ENCODE data around the gene RAI1. TPM values are rescaled to one million over a fixed set of nuclear protein-coding genes. Genes with fewer than 3 reads are reported as not detected.

The RAI1 gene
- total and polyA plus RNA-seq, 2 experiments from 2014 or later = 0.87 to 0.89 TPM

GRCh38 chr17:17817552-17817947 lies 136.3 kb downstream of the RAI1 start:
- Mint-ChIP-seq H3K36me3 (ENCODE audit: low read depth) (peaks cover 61% of the 10 kb centered on the region), H3K27me3 (ENCODE audit: insufficient read depth, low read depth, poor library complexity) (peaks cover 11% of the 10 kb centered on the region), H3K27ac (no peak overlapping the region), H3K4me1 (peaks cover 45% of the 10 kb centered on the region), H3K4me3 (no peak overlapping the region), H3K9me3 (no peaks in the 10 kb centered on the region; the same call in 2 of the 3 replicates)
- Histone ChIP-seq H3K79me2 (replicated peaks; ENCODE audit: insufficient read depth) (peaks cover 23% of the 10 kb centered on the region), H3K27ac (ENCODE audit: low read depth) (no peak overlapping the region), H3F3A (replicated peaks; ENCODE audit: low read depth) (peaks cover 14% of the 10 kb centered on the region), H3K4me2 (no peak overlapping the region), H3K27me3 (ENCODE audit: insufficient read depth) (no peaks in the 10 kb centered on the region), H2AFZ (no peak overlapping the region), H4K20me1 (replicated peaks; ENCODE audit: insufficient read depth) (peaks cover 43% of the 10 kb centered on the region), H3K4me3 (no peak overlapping the region), H3K4me1 (ENCODE audit: insufficient read depth) (peaks cover 12% of the 10 kb centered on the region), H3K36me3 (ENCODE audit: insufficient read depth) (peaks cover 2% of the 10 kb centered on the region; the same call in 1 of the 2 replicates), H3K9me2 (ENCODE audit: insufficient read depth) (no peaks in the 10 kb centered on the region)
- no peak for ATAC-seq
- no peak for TF ChIP-seq CREB1 (CRISPR knock-in tag; IDR thresholded peaks at IDR 0.05; ENCODE audit: low read depth)
- no peak for TF ChIP-seq ETS1 (IDR thresholded peaks at IDR 0.05)
- TF ChIP-seq EZH2 (IDR thresholded peaks at IDR 0.05; ENCODE audit: low read depth, unreplicated experiment) = no peak
- TF ChIP-seq STAT1 (IDR thresholded peaks at IDR 0.05; ENCODE audit: unreplicated experiment) = no peak
- TF ChIP-seq JUNB (IDR thresholded peaks at IDR 0.05; ENCODE audit: unreplicated experiment) = no peak
- no peak for TF ChIP-seq CTCF (conservative IDR thresholded peaks at IDR 0.05; ENCODE audit: low read depth in 2 of 2)
- TF ChIP-seq NANOG (IDR thresholded peaks at IDR 0.05; ENCODE audit: borderline replicate concordance) = no peak
- no peak for TF ChIP-seq ZNF114 (CRISPR knock-in tag; IDR thresholded peaks at IDR 0.05)
- TF ChIP-seq EZH2phosphoT487 (IDR thresholded peaks at IDR 0.05; ENCODE audit: unreplicated experiment) = no peak
- no peak for TF ChIP-seq ZNF462 (CRISPR knock-in tag; IDR thresholded peaks at IDR 0.05)
- no peak for TF ChIP-seq REST (IDR thresholded peaks at IDR 0.05; ENCODE audit: unreplicated experiment)
- TF ChIP-seq ZNF331 (CRISPR knock-in tag; IDR thresholded peaks at IDR 0.05; ENCODE audit: low read depth) = no peak
- TF ChIP-seq POLR2AphosphoS5 (IDR thresholded peaks at IDR 0.05; ENCODE audit: low read depth) = no peak; the same call in 1 of the 2 replicates
- no peak for DNase-seq (ENCODE audit: low spot score)

Data from GM23338 (cell line).